NCI-H187 treated with DMSO at 0.1 percent for 48 hours (cell line): ENCODE measurements around the gene PMAIP1.
"Not testable (repeated sequence)": the region's sequence is repeated elsewhere in the genome, so short reads cannot be mapped to it uniquely, and the experiment has no call there.

Source experiments
- DNase-seq: peaks from one replicate; lab custom pipeline; 2025; lab: John Stamatoyannopoulos, UW

Gene PMAIP1

DNA sequence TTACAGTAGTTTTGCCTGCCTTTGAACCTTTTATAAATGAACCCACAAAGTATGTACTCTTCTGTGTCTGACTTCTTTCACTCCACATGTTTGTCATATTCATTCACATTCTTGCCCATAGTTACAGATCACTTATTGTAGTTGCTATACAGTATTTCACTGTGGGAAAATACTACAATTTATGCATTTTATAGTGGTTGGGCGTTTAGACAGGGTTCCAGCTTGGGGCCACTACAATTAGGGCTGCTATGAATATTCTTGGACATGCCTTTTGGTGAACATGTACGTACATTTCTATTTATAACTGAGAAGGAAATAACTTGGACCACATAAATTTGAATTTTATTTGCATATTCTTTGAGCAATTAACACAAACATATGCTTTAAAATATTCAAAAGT is 15.4 kb upstream of the PMAIP1 start:
- no peak for DNase-seq

DNA sequence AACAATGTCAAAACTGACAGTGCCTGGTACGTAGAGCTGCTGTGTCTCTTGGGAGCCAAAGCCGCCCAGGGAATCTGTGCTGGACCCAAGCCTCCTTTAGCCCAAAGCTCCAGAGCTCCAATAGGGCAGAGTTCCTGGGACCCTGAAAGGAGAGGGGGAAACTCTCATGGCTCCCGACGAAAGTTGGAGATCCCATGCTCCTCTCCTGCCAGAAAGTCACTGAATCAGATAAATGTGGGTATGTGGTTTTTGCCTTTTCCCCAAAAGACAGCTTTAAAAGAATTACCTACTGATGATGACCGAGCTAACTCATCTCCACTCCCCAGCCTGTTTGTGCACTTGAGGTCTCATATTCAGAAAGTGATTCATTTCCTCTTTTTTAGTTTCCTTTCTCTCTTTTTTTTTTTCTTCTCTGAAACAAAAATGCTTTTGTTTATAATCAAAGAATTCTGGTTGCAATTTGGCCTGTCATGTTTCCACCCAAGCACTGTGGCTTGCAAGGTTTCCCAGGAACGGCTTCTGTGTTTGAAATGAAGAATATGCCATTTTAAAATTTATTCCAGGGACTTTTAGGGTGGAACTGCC is 14.1 kb upstream of the PMAIP1 start:
- DNase-seq: no peak

DNA sequence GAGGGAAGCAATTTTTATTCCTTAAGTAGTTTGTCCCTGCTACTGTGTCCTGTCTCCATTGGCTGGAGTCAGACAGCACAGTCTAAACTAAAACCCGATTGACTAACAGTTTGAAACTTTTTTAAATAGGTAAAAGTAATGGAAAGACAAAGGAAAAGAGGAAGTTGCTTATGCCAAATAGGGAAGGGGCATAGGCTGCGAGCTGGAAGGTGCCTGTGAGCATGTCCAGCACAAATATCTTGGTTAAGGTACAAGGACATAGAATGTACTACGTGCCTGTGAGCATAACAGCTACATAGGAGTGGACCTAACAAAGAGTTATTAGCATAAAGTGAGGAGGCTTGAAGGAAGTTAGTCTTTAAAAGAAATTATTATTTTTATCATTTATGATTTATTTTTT is 13.4 kb upstream of the PMAIP1 start:
- DNase-seq: not testable (repeated sequence)

DNA sequence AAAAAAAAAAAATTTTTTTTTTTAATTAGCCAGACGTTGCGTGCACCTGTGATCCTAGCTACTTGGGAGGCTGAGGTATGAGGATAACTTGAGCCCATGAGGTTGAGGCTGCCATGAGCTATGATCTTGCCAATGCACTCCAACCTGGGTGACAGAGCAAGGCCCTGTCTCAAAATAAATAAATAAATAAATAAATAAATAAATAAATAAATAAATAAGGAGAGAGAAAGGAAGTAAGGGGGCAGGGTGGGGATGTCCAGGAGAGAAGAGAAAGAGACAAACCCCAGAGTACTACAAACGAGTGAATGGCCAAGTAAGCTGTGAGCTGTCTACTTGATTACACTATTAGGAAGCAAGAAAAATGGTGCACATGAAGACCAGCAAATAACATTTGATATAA is 7.7 kb upstream of the PMAIP1 start:
- no peak for DNase-seq

DNA sequence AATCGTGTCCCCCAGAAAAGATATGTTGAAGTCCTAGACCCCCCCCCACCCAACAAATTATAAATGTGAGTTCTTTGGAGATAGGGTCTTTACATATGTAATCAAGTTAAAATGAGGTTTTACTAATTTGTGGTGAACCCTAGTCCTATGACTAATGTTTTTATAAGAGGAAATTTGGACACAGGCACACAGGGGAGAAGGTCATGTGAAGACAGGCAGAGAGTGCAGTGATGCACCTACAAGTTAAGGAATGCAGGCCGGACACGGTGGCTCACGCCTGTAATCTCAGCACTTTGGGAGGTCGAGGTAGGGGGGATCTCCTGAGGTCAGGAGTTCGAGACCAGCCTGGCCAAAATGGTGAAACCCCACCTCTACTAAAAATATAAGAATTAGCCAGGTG is 5.8 kb upstream of the PMAIP1 start:
- DNase-seq: no peak

DNA sequence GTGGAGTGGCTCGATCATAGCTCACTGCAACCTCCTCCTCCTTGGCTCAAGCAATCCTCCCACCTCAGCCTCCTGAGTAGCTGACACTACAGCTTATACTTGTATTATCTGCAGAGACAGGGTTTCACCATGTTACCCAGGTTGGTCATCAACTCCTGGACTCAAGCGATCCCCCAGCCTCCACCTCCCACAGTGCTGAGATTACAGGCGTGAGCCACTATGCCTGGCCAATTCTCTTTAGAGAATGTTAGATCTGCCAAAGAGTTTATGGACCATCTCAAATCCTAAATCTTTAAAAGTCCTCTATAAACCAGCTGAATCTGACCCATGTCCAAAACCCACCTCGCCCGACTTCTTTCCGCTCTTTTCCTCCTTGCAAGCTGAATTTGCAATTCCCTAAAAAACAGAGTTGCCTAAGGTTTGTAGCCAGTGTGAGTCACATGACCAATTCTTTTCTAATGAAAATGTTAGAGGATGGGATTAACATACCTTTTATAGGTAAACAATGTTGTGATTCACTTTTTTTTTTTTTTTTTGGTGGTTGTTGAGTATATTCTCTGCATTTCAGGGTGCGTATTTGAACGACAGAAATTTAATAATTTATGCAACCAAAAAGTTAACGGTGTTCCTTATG is 2.4 kb upstream of the PMAIP1 start:
- DNase-seq: no peak

DNA sequence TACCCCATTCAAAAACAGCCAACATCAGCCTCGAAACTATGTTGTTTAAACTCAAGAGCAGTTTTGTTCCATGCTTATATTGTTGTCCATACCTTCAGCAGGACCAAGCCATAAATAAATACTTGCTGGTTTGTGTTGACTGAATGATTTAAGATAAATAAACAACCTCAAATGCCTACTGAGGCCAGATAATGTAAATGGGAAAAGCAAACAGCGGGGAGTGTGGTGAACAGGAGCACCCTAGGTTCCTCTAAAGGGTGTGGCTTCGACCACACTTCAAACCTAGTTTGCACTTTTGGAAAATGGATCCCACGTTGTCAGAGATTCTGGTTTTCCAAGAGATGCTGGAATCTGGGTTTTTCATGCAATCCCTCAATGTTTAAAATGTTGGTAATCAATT is 1.7 kb upstream of the PMAIP1 start:
- DNase-seq: no peak

DNA sequence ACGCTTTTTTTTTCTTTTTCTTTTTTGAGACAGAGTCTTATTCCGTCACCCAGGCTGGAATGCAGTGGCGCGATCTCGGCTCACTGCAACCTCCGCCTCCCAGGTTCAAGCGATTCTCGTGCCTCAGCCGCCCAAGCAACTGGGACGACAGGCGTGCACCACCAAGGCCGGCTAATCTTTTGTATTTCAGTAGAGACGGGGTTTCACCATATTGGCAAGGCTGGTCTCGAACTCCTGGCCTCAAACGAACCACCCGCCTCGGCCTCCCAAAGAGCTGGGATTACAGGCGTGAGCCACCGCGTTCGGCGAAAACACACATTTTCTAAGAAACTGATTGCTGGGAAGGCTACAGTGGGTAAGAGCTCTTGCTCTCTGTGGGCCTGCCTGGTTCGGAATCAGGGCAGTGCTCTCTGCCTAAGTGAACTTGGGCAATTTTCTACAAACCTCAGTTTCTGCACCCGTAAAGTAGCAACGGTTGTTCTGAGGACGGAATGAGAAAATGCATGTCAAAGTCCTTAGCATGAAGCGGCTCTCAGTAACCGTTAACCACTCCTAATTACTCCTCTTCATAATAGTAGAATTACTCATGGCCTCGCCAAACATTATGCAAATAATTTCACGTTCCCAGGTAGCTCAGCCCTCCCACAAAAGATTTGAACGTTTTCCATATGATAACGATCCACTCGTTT is 1.0 kb upstream of the PMAIP1 start:
- DNase-seq: no peak

DNA sequence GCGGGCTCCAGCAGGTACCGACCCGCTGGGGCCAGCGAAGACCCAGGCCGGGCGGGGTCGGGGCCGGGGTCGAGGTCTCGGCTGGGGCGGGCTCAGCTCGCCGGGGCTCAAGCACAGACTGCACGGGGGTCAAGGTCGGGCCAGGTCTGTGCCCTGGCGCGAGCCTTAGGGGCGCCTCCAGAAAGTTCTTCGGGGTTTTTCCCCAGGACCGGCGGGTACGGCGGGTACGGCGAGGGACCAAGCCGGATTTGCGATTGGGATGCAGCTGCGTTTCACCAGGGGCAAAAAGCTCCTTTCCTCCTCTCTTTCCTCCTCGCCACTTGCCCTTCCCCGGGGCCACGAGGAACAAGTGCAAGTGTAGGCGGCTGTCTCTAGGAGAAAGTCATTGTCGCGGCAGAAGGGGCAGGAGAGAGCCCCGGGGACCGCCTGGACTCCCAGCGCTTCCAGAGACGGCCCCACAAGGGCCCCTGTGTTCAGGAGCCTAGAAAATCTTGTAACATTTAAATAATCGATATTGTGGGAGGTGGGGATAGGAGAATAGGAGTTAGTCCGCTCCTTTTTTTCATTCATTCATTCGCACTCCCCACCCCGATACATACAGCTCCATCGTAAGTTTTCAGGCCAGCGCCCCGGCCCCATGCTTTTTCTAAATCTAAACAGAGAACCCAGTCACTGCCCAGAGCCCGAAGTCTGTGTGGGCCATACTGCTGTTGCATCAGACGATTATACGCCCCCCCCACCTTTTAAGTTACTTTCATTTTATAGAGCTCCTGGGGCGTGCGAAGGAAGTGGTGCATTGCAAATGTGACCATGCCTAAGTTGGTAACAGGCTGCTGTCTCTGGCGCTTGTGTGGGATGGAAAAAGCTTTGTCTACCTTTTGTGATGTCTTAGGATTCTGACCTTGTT is 679 bp downstream of the PMAIP1 start:
- peak; percentile 22 for DNase-seq

DNA sequence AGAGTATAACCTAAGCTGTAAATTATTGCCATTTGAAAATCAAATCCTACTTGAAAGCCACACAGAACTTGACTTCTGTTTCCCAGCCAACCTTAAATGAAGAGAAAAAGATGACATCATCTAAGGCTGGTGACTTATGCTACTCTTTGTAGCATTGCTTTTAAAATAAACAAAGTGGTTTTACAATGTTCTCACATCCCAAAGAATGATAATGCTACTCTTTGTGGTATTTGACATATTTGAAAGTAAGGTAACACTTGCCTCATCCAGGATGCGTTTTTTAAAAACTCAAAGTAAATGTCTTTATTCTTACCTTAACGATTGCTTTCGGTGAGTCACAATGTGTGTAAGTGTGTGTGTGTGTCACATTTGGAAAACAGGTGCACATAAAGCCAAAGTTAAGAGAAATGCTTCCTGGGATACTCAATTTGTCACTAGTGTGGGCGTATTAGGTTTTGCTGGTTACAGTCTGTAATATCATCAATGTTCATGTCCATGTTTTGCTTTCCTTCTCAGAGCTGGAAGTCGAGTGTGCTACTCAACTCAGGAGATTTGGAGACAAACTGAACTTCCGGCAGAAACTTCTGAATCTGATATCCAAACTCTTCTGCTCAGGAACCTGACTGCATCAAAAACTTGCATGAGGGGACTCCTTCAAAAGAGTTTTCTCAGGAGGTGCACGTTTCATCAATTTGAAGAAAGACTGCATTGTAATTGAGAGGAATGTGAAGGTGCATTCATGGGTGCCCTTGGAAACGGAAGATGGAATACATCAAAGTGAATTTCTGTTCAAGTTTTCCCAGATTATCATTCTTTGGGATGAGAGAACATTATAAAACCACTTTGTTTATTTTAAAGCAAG is 2.6 kb downstream of the PMAIP1 start:
- no peak for DNase-seq

DNA sequence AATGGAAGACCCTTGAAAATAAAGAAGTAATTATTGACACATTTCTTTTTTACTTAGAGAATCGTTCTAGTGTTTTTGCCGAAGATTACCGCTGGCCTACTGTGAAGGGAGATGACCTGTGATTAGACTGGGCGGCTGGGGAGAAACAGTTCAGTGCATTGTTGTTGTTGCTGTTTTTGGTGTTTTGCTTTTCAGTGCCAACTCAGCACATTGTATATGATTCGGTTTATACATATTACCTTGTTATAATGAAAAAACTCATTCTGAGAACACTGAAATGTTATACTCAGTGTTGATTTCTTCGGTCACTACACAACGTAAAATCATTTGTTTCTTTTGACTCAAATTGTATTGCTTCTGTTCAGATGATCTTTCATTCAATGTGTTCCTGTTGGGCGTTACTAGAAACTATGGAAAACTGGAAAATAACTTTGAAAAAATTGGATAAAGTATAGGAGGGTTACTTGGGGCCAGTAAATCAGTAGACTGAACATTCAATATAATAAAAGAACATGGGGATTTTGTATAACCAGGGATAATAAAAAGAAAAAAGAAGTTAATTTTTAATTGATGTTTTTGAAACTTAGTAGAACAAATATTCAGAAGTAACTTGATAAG is 3.3 kb downstream of the PMAIP1 start:
- no peak for DNase-seq

DNA sequence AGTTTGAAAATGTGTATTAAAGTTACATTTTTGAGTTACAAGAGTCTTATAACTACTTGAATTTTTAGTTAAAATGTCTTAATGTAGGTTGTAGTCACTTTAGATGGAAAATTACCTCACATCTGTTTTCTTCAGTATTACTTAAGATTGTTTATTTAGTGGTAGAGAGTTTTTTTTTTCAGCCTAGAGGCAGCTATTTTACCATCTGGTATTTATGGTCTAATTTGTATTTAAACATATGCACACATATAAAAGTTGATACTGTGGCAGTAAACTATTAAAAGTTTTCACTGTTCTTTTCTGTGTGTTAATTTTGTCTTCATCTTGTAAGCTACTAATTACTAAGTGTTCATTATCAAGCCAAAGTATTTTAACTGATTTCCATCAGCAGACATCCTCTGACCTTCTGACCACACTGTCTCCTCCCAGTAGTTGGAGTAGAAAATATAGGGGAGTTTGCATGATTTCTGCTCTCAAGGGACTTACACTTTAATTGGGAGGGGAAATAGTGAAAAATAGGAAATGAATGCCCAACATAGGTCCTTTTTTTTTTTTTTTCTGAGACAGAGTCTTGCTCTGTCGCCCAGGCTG is 4.3 kb downstream of the PMAIP1 start:
- DNase-seq: no peak

DNA sequence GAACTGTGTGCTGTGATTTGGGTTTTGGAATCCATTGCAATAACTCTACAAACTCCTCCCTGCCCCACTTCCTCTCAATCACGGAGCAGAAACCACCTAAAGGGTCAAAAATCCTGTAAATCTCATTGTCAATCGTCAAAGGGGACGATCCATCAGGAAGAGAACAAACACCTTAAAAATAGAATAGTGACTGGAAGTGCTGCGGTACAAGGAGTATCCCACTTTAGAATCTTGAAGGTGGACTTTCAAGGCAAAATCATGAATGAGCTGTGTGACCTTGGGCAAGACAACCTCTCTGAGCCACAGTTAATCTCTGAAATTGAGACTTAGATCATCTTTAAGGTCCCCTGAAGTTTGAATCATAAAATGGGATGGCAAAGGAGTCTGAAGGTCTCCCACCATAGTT is 5.9 kb downstream of the PMAIP1 start:
- DNase-seq: no peak

DNA sequence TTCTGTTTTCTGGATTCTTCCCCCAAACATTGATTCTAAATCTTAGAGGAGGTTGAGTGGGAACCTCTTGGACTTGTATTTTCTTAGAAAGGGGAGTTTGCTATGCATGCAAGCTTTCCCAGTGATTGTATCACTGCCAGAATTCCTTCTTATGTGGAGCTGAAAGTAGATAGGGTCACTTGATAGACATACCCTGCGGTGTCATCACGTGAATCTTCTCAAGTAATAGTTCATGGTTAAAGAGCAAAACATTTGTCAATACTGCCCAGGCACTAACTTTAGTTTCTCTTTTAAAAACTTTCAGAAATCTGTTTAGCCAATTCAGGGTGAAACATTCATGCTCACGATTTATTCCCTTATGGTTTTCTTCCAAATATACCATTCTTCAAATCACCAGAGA is 6.4 kb downstream of the PMAIP1 start:
- DNase-seq: no peak

DNA sequence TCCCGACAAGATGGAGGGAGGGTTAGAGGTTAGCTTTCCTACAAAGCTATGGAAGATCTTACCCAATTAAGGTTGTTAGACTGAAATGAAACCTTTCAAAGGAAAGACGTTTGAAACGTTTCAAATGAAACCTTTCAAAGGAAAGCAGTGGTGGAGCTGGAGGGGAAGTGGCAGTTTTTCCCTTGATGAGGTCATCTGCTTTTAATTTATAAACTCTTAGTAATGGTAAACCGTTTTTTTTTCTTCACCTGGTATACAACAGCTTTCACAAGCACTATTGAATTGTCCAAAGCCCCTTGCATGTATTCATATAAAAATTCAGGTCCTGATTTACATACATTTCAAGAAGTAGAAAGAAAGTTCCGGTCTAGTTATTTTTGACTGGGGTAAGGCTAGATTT is 7.4 kb downstream of the PMAIP1 start:
- no peak for DNase-seq

DNA sequence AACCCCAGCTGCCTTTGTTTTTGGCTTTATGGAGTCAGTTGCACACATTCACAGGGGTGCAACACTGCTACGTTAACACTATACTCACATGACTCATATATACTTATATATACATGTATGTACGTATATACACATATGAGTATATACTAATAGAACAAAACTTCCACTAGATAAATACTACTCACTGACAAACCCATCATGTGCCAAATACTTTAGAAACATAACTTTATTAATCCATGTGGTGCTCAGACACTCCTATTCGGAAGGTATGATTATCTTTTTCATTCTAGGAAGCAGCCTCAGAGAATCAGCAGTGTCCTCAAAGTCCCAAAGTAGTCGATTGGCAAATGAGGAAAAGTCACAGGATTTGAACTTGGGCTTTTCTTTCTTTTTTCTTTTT is 7.9 kb downstream of the PMAIP1 start:
- DNase-seq: no peak

DNA sequence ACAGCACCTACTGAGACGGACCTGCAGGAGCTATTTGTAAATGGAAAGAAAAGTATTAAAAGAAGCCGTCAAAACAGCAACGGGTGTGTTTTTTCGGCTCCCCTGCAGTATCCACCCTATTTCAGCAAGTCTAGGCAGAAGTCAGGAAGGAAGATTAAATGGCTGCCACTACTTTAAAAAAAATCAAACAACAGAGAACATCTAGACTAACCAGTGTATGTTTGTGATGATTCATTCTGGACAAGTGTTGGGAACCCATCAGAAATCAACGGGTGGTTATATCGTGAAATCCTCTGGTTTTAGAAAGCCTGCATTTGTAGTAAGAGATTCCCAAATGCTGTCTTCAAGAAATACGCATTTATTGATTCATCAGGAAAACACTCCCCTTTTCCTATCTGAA is 9.0 kb downstream of the PMAIP1 start:
- DNase-seq: no peak

DNA sequence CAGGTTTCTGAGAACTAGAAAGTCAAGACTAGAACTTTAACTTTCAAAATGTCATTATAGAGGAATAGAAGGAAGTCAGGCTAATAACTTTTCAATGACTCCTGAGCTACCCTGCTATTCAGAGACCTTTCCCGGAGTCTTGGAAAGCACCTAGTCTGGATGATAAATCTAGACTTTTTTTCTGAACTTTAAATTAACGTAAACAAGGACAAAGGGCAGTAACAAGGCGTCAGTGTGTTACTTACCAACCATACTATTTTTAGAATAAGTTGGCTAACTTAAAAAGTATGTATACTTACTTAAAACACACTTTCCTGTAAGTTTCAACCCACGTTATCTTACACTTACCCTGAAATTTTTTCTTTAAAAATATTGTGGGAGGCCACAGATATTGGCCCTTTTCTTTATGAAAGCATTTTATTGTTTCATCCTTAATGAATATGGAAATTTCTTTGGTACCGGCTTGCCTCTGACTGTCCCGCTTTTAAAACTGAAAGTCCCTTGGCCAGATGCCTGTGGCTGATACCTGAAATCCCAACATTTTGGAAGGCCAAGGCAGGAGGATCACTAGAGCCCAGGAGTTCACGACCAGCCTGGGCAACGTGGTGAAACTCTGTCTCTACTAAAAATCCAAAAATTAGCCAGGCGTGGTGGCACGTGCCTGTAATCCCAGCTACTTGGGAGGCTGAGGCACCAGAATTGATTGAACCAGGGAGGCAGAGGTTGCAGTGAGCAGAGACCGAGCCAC is 9.7 kb downstream of the PMAIP1 start:
- DNase-seq: no peak

DNA sequence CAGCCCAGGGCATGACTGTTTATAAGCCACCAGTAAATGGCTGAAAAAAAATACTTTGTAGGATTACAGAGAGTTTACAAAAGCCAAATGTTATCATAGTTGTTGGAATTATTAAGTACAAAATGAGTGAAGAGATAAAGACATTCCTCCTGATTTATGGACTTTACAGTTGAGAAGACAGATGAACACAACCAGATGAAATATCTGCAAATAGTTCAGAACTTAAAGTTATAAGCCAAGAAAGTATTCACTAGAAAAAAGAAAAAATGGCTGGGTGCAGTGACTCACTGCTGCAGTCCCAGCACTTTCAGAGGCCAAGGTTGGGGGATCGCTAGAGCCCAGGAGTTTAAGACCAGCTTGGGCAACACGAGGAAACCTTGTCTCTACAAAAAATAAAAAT is 11.2 kb downstream of the PMAIP1 start:
- no peak for DNase-seq

DNA sequence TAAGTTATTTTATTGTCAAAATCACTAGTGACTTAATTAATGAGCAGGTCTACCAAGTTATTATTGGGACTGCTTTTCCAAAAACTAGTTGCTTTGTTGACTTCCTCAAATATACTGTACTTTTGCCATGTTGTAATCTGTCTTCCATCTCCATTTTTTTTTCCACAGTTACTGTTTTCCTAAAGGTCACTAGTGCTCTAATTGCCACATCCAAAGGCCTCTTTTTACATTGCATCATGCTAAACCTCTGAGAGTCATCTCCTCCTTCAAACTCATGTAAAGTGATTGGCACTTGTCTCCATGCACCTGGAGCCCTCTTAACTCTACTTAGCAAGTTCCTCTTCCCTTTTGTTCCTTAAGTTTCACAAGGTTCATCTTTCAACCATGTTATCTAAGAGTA is 11.8 kb downstream of the PMAIP1 start:
- DNase-seq: no peak
